HG02938 (cell line): Measurements from ENCODE around the gene CDKAL1.
"Not testable (repeated sequence)": the region's sequence is repeated elsewhere in the genome, so short reads cannot be mapped to it uniquely, and the experiment has no call there.

ENCODE experiments used
- ATAC-seq: cut with Tn5 transposase; IDR thresholded peaks from one replicate; pipeline ENCODE4 v1.9.1; 2021; ENCODE audit warnings: mild to moderate bottlenecking, moderate library complexity; ENCODE audit not compliant: unreplicated experiment

The CDKAL1 gene

GRCh38 chr6:20549398-20549797 is 15.1 kb downstream of the CDKAL1 start:
- ATAC-seq, result not testable (repeated sequence)

DNA sequence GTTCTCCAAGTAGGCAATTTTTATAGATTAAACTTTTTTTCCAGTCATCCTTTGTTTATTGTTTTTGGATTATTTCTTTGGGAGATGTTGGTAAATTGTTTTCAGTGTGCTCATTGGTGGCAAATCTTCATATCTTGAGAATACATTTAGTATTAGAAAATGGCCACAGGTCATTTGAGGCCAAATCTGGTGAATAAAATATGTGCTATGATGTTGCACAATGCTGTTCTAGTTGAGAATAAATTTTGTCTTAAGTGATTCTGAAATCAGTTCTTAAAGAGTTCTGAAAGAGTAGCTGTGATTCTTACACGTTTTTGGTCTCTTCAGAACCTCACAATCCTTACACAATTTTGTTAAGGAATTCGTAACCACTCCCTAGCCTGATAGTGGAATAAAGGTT is 20.1 kb downstream of the CDKAL1 start:
- no peak for ATAC-seq

- ATAC-seq, result no peak
Observed at GRCh38 chr6:20554817-20555216, 20.6 kb downstream of the CDKAL1 start.

DNA sequence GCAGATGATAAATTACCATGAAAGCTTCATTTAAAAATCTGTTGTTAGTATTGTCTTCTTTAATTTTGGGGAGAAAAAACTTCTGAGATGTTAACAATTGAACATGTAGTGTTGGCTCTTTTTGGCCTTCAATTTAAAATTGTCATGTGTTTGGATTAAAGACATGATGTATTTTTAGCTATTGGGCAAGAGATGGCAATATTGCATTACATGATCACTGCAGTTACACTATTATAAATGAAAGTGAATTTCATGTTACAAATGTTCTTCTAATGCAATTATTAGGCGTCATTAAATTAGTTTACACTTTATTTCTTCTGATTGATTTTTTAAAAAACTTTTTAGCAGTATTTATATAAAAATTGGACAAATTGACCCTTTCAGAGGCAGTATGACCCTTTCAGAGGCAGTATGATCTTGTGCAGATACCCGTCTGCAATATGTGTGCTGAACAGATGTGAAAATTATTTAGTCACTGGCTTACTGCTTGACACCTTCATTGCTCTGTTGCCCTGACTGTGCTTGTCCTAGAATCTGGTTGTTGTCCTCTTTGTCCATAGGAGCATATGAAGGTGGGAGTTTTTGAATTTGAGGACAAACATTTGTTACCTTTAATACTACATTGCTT is 25.8 kb downstream of the CDKAL1 start:
- ATAC-seq, result no peak

- no peak for ATAC-seq
Observed at GRCh38 chr6:20563377-20563776, 29.1 kb downstream of the CDKAL1 start.

DNA sequence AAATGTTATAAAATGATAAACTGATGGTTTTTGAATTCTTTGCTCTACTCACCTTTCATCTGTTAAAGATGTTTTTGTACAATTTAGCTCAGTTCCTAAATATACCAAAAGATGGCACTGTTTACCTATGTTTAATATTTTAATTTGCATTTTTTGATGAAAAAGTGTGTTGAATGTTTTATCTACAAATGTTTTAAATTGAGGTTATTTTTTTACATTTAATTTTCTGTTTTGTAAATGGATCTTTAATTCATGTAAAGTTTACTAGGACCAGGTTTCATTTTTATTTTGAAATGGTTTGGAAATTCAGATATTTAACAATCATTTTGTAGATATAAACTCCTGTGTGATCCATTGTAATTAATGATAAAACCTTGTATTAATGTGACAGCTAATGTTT is 30.0 kb downstream of the CDKAL1 start:
- ATAC-seq, result no peak

GRCh38 chr6:20564777-20565176 is 30.5 kb downstream of the CDKAL1 start:
- no peak for ATAC-seq

DNA sequence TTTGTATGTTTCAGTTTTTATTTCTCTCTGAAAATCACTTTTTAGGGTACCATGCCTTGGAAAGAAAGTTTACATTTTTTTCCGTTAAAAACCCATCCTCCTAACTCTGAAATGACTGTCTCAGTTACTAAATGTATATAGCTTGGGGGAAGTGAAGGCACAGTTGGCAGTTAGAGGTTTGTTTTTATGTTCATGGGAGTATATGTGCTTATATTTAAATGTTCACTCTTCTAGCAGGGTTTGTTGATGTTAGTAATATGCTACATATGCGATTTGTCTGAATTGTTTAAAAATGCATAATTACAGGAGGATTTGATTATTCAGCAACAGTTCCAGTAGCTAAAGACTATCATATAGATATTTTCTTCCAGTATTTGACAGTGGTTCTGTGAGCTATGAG is 31.1 kb downstream of the CDKAL1 start:
- no peak for ATAC-seq

GRCh38 chr6:20566109-20566508 is 31.9 kb downstream of the CDKAL1 start:
- no peak for ATAC-seq

DNA sequence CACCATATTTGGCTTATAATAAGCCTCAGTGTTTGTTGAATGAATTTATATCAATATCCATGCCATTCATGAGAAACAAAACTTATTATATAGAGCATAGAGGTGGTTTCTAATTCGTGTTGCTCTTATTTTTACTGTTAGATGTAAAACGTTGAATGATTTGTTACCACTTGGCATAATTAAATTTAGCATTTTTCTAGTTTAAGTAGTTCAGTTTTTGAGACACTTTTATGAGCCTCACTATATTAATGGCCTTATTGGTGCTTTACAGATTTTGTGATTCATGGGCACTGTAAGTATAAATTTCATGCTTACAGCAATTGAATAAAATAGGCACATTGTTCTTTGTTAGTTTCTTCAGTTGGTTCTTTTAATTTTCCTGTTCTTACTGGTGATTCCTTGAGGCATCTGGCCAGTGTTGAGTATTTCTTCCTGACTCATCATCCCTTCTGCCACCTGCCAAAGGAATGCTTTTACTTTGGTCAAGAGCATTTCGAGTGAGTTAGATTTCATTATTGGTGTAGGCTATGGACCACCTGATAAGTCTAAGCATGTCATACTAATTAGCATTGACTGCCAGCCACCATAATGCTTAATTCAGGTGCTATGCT is 34.8 kb downstream of the CDKAL1 start:
- ATAC-seq, result no peak

DNA sequence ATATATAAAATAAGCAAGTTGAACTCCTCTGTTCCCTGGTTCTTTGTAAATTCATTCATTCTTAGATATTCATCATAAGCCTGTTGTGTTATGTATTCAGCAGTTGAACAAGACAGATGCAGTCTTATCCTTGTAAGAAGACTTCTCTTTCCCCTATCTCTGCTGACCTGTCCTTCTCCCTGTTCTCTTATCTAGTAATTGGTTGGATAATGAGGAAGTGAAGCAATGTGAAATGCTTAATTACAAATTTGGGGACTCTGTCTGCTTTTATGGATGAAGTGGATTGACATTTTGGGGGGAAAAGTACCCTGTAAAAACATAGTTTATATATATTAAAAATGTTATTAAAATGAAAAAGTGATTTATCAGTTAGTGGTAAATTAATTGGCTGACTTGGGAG is 37.0 kb downstream of the CDKAL1 start:
- no peak for ATAC-seq

DNA sequence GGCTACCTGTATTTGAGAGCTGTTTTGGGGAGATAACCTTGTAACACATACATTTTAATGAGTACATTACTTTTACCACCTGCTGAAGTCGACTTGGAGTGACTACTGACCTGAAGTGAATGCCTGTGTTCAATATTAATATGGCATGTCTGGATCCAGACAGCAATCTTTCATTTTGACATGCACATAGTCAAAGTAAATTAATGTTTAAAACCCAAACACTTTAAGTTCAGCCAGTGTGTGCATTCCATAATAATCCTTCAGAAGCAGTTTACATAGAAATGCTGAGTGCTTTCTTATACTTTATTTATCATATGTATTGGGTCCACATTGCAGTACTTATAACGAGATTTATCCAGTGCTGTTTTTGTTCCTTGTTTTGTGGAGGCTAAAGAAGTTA is 38.0 kb downstream of the CDKAL1 start:
- no peak for ATAC-seq

GRCh38 chr6:20572940-20573339 is 38.7 kb downstream of the CDKAL1 start:
- no peak for ATAC-seq

DNA sequence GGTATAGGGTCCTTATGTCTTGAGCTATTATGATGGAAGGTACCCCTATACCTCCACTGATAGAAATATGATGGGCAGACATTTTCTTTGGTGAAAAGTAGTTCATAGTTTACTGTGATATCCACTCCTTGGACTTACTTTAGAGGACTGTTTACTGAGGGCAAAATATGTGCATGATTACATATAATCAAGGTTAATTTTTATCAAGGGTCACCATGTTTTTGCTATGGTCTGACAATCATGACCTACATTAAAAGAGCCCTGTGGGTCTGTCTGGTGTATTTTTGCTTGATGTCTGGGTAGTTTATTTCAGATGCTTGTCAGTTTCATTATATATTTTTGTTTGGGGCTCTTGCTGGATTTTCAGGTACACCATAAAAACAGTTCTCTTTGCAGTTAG is 40.1 kb downstream of the CDKAL1 start:
- no peak for ATAC-seq

- no peak for ATAC-seq
Observed at GRCh38 chr6:20575125-20575524, 40.9 kb downstream of the CDKAL1 start.

DNA sequence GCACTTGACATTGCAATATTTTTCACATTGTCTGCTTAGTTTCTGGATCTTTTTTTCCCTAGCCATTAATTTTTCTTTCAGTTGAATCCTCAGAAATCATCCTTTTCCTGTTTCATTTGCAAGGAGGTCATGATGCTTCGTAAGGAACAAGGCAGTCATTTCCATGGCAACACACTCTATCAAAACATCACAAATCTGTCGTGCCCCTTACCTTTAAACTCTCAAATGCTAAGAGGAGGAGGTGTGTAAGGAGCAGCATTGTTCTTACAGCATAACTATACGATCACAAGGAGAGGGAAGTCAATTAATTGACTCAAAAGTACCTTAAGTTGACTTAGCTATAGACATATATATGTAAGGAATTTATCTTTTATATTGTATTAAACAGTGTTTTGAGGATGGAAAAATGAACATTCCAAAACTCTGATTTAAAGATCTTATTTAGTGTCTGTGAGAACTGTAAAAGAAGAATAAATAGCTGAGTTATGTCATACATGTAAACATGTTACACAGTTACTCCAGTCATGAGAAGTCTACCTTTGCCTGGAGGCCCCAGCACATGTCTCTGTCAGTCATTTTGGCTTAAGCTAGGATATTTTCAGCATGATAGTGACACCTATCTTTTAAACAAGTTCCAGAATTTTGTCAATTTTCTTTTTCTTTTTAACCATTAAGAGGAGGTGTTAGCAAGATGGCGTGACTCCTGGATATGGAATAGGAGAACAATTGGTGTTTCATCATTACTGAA is 41.6 kb downstream of the CDKAL1 start:
- ATAC-seq, result no peak

GRCh38 chr6:20577173-20577688 is 43.0 kb downstream of the CDKAL1 start:
- ATAC-seq, result no peak

GRCh38 chr6:20581070-20581469 is 46.8 kb downstream of the CDKAL1 start:
- no peak for ATAC-seq

DNA sequence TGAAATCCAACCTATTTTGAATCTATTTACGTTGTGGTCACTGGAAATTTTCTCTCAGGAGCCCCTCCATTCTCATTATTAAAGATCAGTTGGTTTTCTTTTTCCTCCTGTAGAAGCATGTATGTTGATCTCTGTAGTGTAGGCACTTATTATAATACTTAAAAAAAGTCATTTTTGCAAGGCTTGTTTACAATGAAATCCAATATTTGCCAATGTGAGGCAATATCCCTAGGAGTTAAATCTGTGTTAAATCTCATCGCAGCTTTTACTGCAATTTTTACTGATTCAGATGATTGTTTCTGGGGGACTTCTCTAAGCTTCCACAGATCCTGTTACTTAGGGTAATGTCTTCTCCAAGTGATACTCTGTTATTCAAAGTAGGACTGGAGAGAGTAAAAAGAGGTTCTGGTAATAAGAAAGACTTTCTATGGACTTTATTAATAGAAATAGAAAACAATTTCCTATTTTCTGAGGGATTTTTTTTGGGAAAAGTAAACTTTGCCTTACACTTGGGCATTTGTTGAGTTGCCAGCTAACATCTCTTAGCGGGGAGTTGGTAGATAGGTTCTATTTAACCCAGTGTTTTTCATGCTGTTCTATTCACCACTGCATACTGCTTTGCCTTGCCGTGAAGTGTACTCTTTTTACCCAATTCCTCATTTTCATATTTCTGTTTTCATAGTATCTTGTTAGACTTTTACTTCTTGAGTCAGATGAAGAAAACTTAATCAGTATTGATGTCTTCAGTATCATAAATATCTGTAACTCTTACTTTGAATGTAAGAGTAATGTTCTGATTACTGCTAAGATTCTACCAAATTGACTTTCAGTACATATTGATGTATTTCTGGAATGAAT is 48.6 kb downstream of the CDKAL1 start:
- ATAC-seq, result peak; percentile 60

GRCh38 chr6:20583444-20583800 is 49.2 kb downstream of the CDKAL1 start:
- no peak for ATAC-seq

GRCh38 chr6:20584100-20584731 is 50.0 kb downstream of the CDKAL1 start:
- no peak for ATAC-seq
